ENCODE measurements around the gene STIM2.

GRCh38 chr4:27003642-27004113 is 143.0 kb downstream of the STIM2 start:
- TF ChIP-seq CTCF (IDR thresholded peaks at IDR 0.05) (no peak), POLR2AphosphoS5 (IDR thresholded peaks at IDR 0.05; ENCODE audit: low read depth, low read length) (no peak)

Measured in Panc1 (cell line).